A549 (cell line): ENCODE data around the gene HIGD1B. TPM values are rescaled to one million over a fixed set of nuclear protein-coding genes. Genes with fewer than 3 reads are reported as not detected.

Experiments
- ATAC-seq, 2 experiments: fragments of 200-7000 bp in 1 of 2; fragments of >200 bp in 1 of 2; cut with Nextera tagmentation in 1 of 2; cut with Tn5 transposase in 1 of 2; 3 replicates each; pipeline versions ENCODE4 v1.8.0 to v1.9.1; 2018 to 2020; ENCODE audit warnings: mild to moderate bottlenecking in 1 of 2, moderate library complexity in 1 of 2
- CTCF ChIA-PET: fragments of 300-600 bp; sonication (Branson Sonifier 250); formaldehyde crosslinking; extraction: SDS; loops from one replicate; lab custom pipeline; 2021; ENCODE audit warnings: antibody characterized with exemption, inconsistent platforms; lab: Yijun Ruan, JAX
- POLR2A ChIA-PET: fragments of 350-600 bp; formaldehyde crosslinking; extraction: SDS; loops from one replicate; lab custom pipeline; 2021; ENCODE audit warnings: antibody characterized with exemption, inconsistent platforms; lab: Yijun Ruan, JAX
- DNase-seq, 2 experiments: peaks; one replicate each; pipeline versions ENCODE4 v3.0.0 to v3.0.0-alpha.2; 2011 to 2016; ENCODE audit warnings: low read depth in 1 of 2, low spot score in 1 of 2
- FAIRE-seq: peaks from 2 replicates; lab custom pipeline; 2011; peaks lifted over from hg19 to GRCh38; lab: Jason Lieb, UNC
- H3K27ac ChIP-seq, 2 experiments: fragments of >200 bp; sonication (Bioruptor Twin); formaldehyde crosslinking; 3 replicates each; pipeline ENCODE4 v1.5.1; 2016 to 2017
- H3K4me1 ChIP-seq: fragments of >200 bp; sonication (Bioruptor Twin); formaldehyde crosslinking; 3 replicates; pipeline ENCODE4 v1.6.1; 2016
- H3K4me2 ChIP-seq: fragments of >200 bp; sonication (Bioruptor Twin); formaldehyde crosslinking; 3 replicates; pipeline ENCODE4 v1.6.1; 2016
- H3K4me3 ChIP-seq: fragments of >200 bp; sonication (Bioruptor Twin); formaldehyde crosslinking; 3 replicates; pipeline ENCODE4 v1.5.1; 2016
- H3K9me3 ChIP-seq: fragments of >200 bp; sonication (Bioruptor Twin); formaldehyde crosslinking; 3 replicates; pipeline ENCODE4 v1.6.1; 2016
- BHLHE40 ChIP-seq: IDR thresholded peaks from 2 replicates; pipeline ENCODE4 v1.6.1; 2012; ENCODE audit warnings: low read depth, low read length, inconsistent platforms
- CBX2 ChIP-seq: fragments of 200-600 bp; sonication (generic); IDR thresholded peaks from 2 replicates; pipeline ENCODE4 v1.6.1; 2016; ENCODE audit warnings: low read depth, mild to moderate bottlenecking, borderline replicate concordance
- CBX8 ChIP-seq: fragments of 200-600 bp; sonication (generic); IDR thresholded peaks from 2 replicates; pipeline ENCODE4 v1.6.1; 2016
- EP300 ChIP-seq, 2 experiments: fragments of >200 bp; sonication (Bioruptor Twin); formaldehyde crosslinking; IDR thresholded peaks; 2 replicates in 1 of 2; 3 replicates in 1 of 2; pipeline ENCODE4 v1.6.1; 2016 to 2017
- FOSB ChIP-seq: fragments of 250-450 bp; sonication (Bioruptor Pico); IDR thresholded peaks from 2 replicates; pipeline ENCODE4 v1.5.0; 2020; ENCODE audit warnings: mild to moderate bottlenecking, moderate library complexity
- FOSL2 ChIP-seq, 2 experiments: fragments of 450-650 bp in 1 of 2; fragments of >200 bp in 1 of 2; sonication (Bioruptor Twin) in 1 of 2; formaldehyde crosslinking; IDR thresholded peaks; 2 replicates each; pipeline versions ENCODE4 v1.5.0 to v1.6.1; 2016 to 2020; ENCODE audit warnings: mild to moderate bottlenecking in 1 of 2, moderate library complexity in 1 of 2
- HDAC2 ChIP-seq: fragments of 200-600 bp; sonication (generic); IDR thresholded peaks from 2 replicates; pipeline ENCODE4 v1.6.1; 2016
- HEYL ChIP-seq: fragments of 250-450 bp; sonication (Bioruptor Pico); IDR thresholded peaks from 2 replicates; pipeline ENCODE4 v1.8.0; 2021; ENCODE audit warnings: mild to moderate bottlenecking, moderate library complexity
- HOXA7 ChIP-seq: fragments of 250-450 bp; sonication (Bioruptor Pico); IDR thresholded peaks from 2 replicates; pipeline ENCODE4 v1.5.0; 2020; ENCODE audit warnings: mild to moderate bottlenecking, moderate library complexity
- HOXB13 ChIP-seq: fragments of 250-450 bp; sonication (Bioruptor Pico); IDR thresholded peaks from 2 replicates; pipeline ENCODE4 v1.5.0; 2020; ENCODE audit warnings: low read depth, mild to moderate bottlenecking, moderate library complexity
- HOXB5 ChIP-seq: fragments of 250-450 bp; sonication (Bioruptor Pico); IDR thresholded peaks from 2 replicates; pipeline ENCODE4 v1.5.0; 2020; ENCODE audit warnings: mild to moderate bottlenecking, moderate library complexity
- JUN ChIP-seq, 2 experiments: fragments of >200 bp; sonication (Bioruptor Twin); formaldehyde crosslinking; IDR thresholded peaks; 2 replicates in 1 of 2; 3 replicates in 1 of 2; pipeline ENCODE4 v1.6.1; 2016 to 2017
- KDM1A ChIP-seq: fragments of 200-600 bp; sonication (generic); IDR thresholded peaks from 2 replicates; pipeline ENCODE4 v1.6.1; 2016; ENCODE audit warnings: low read depth, mild to moderate bottlenecking
- MAFK ChIP-seq: fragments of 450-650 bp; IDR thresholded peaks from 2 replicates; pipeline ENCODE4 v1.6.1; 2014; ENCODE audit not compliant: partially characterized antibody
- MYC ChIP-seq: IDR thresholded peaks from 2 replicates; pipeline ENCODE4 v1.6.1; 2012; ENCODE audit warnings: mild to moderate bottlenecking, inconsistent platforms, low read length, improper control_type of control experiment, borderline replicate concordance
- NFE2L2 ChIP-seq: fragments of 150-350 bp; conservative IDR thresholded peaks from 2 replicates; pipeline ENCODE4 v1.6.1; 2014; ENCODE audit warnings: low read length
- NPAS2 ChIP-seq: fragments of 250-450 bp; sonication (Bioruptor Pico); IDR thresholded peaks from 2 replicates; pipeline ENCODE4 v1.8.0; 2022; ENCODE audit warnings: mild to moderate bottlenecking, moderate library complexity, borderline replicate concordance
- NR3C1 ChIP-seq: fragments of >200 bp; sonication (Bioruptor Twin); formaldehyde crosslinking; IDR thresholded peaks from 3 replicates; pipeline ENCODE4 v1.6.1; 2017
- PHF8 ChIP-seq: fragments of 200-600 bp; sonication (generic); IDR thresholded peaks from 2 replicates; pipeline ENCODE4 v1.6.1; 2016; ENCODE audit warnings: low read depth, mild to moderate bottlenecking, antibody characterized with exemption, moderate library complexity, borderline replicate concordance
- POLR2A ChIP-seq: IDR thresholded peaks from 2 replicates; pipeline ENCODE4 v1.6.1; 2012; ENCODE audit warnings: mild to moderate bottlenecking, low read length
- POLR2AphosphoS2 ChIP-seq: conservative IDR thresholded peaks from 2 replicates; pipeline ENCODE4 v1.6.1; 2012; ENCODE audit warnings: low read length, improper control_type of control experiment, inconsistent platforms
- RARB ChIP-seq: fragments of 250-450 bp; sonication (Bioruptor Pico); IDR thresholded peaks from 2 replicates; pipeline ENCODE4 v1.8.0; 2021; ENCODE audit warnings: mild to moderate bottlenecking, moderate library complexity
- RFX5 ChIP-seq: fragments of 450-650 bp; IDR thresholded peaks from 2 replicates; pipeline ENCODE4 v1.7.1; 2014; ENCODE audit warnings: antibody characterized with exemption, mild to moderate bottlenecking, moderate library complexity
- TFCP2L1 ChIP-seq: fragments of 250-450 bp; sonication (Bioruptor Pico); IDR thresholded peaks from 2 replicates; pipeline ENCODE4 v1.5.0; 2021; ENCODE audit warnings: mild to moderate bottlenecking
- ZSCAN20 ChIP-seq: fragments of 250-450 bp; sonication (Bioruptor Pico); IDR thresholded peaks from 2 replicates; pipeline ENCODE4 v1.8.0; 2022; ENCODE audit warnings: mild to moderate bottlenecking, moderate library complexity
- WGBS: methylation state at CpG from one replicate; pipeline ENCODE4 v1.1.6; 2017; ENCODE audit errors: missing lambda C conversion rate; 5-methylcytosine and 5-hydroxymethylcytosine counted together
- polyA plus RNA-seq, 4 experiments: library from polyadenylated mRNA; depleted of rRNA in 3 of 4; stranded (reverse); fragments of >200 nt; fragmentation: RNase III in 1 of 4; extraction: RNeasy Plus Mini Kit Qiagen cat#74134 plus additional on column Dnase treatment in 1 of 4; gene quantifications; 2 replicates in 3 of 4; 3 replicates in 1 of 4; pipeline ENCODE4 v1.2.3, GENCODE V29; 2011 to 2017
- TF ChIP-seq, protein P1 (sequence below): IDR thresholded peaks from 2 replicates; pipeline ENCODE4 v1.6.1; 2012
- TF ChIP-seq, protein P2 (sequence below): fragments of 450-650 bp; IDR thresholded peaks from 2 replicates; pipeline ENCODE4 v1.6.1; 2014; ENCODE audit warnings: antibody characterized with exemption
- TF ChIP-seq, protein P3 (sequence below): fragments of >200 bp; sonication (Bioruptor Twin); formaldehyde crosslinking; IDR thresholded peaks from 2 replicates; pipeline ENCODE4 v1.6.1; 2016
- TF ChIP-seq, protein P4 (sequence below): fragments of >200 bp; sonication (Bioruptor Twin); formaldehyde crosslinking; IDR thresholded peaks from 3 replicates; pipeline ENCODE4 v1.5.1; 2016
- TF ChIP-seq, protein P5 (sequence below): fragments of 150-350 bp; IDR thresholded peaks from 2 replicates; pipeline ENCODE4 v1.6.1; 2014; ENCODE audit warnings: low read depth, mild to moderate bottlenecking, low read length
- TF ChIP-seq, protein P6 (sequence below): fragments of 250-450 bp; sonication (Bioruptor Pico); IDR thresholded peaks from 2 replicates; pipeline ENCODE4 v1.5.0; 2020; ENCODE audit warnings: low read depth, mild to moderate bottlenecking, moderate library complexity

HIGD1B gene
- polyA plus RNA-seq, 2 of the 4 experiments (the other 2 are of a cell fraction), result not detected

DNA sequence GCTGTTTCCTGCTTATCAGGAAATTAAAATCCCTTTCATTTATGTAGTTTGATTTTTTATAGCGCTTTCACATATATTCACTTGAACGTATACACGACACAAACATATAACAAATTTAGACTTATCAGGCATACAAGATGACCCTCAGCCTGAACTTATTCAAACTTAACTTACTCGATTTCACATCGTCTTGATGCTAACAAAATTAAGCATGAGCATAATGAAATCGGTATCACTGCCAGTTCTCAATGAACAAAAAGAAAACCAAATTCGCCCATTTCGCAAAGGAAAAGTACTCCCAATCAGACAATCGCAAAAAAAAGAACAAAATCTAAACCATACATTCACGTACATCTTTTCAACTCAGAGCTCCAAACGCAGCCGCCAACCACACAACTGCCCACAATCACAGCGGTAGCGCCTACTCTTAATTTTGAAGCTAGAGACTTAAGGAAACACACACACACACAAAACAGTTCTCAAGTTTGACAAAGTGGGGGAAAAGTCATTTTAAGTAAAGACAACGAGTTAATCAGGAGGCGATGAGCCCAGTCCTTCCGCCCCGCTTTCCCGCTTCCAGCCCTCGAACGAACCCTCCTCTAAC is 18.7 kb upstream of the HIGD1B start:
- peak in 1 of 2 experiments; percentile 38 for DNase-seq
- CTCF ChIA-PET, result interaction anchor here (0.6 to 1.8 kb wide), 9 partner anchors 16 to 54 kb away, joined by 3 to 10 read pairs (median 4); no protein-coding TSS in a partner anchor
- Histone ChIP-seq H3K4me3 (peak overlapping the region; percentile 87), H3K27ac (peak overlapping the region; percentile 77 to 95), H3K9me3 (no peaks in the 10 kb centered on the region), H3K4me1 (peaks cover 18% of the 10 kb centered on the region), H3K4me2 (peak overlapping the region; percentile 94)
- POLR2A ChIA-PET, result interaction anchor here (0.6 to 1.4 kb wide), 2 partner anchors 8 to 50 kb away, joined by 3 to 4 read pairs; no protein-coding TSS in a partner anchor
- 3% methylated on average over 21 of the region's 21 CpGs for WGBS
- ATAC-seq, result peak; percentile 10 to 21; a peak in 4 of 6 replicates
- FAIRE-seq, result peak; percentile 80
- TF ChIP-seq POLR2A (no peak), RFX5 (no peak), HDAC2 (no peak), PHF8 (no peak), ZSCAN20 (CRISPR knock-in tag) (no peak), BHLHE40 (no peak)
- TF ChIP-seq, protein P1, sequence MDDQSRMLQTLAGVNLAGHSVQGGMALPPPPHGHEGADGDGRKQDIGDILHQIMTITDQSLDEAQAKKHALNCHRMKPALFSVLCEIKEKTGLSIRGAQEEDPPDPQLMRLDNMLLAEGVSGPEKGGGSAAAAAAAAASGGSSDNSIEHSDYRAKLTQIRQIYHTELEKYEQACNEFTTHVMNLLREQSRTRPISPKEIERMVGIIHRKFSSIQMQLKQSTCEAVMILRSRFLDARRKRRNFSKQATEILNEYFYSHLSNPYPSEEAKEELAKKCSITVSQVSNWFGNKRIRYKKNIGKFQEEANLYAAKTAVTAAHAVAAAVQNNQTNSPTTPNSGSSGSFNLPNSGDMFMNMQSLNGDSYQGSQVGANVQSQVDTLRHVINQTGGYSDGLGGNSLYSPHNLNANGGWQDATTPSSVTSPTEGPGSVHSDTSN, result no peak
- TF ChIP-seq, protein P2, sequence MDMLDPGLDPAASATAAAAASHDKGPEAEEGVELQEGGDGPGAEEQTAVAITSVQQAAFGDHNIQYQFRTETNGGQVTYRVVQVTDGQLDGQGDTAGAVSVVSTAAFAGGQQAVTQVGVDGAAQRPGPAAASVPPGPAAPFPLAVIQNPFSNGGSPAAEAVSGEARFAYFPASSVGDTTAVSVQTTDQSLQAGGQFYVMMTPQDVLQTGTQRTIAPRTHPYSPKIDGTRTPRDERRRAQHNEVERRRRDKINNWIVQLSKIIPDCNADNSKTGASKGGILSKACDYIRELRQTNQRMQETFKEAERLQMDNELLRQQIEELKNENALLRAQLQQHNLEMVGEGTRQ, result no peak

DNA sequence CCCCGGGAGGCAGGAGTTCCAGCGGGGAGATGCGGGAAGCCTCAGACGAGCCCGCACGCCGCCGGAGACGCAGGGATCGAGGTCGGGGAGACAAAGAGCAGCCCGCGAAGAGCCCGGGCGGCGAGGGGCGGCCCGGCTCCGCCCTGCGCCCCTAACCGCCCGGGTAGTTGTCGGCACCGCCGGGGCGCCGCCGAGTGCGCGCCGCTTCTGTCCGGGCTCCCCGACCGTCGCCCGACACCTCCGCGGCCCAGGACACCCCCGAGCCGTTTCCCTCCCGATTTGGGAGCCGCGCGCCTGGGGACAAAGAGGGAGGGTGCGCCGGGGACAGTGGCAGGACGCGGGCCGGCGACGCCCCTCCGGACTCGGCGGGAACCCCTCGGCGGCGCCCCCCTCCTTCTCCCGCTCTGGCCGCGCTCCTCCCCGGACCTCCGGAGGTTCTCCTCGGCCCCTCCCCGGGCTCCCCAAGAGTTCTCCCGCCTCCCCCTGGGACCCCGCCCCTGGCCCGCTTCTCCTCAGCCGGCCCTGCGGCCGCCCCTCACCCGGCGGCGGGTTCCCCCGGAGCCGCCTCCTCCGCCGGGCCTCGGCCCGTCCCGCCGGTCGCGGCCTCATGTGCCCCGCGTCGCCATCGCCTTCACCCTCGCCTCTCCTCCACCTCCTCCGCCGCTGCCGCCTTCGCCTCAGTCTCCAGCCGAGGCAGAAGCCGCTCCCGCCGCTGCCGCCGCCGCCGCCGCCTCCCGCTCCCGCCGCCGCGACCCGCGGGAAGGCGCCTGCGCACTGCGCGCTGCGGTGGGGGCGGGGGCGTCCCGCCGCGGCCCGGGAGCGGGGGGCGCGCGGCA is 17.9 kb upstream of the HIGD1B start, which contains the start of gene GJC1:
Gene GJC1 (minus strand): TSS at position 765 of the 836 bp plus-strand sequence. CDS start 24,470 bp downstream, outside the sequence.
- H3K4me2 ChIP-seq, result peak within 1 kb of the TSS; percentile 94
- FAIRE-seq (no peak), DNase-seq (peak; percentile 48 to 49), ATAC-seq (peak; percentile 73 to 76)
- CTCF ChIA-PET, result interaction anchor here (0.8 to 10.1 kb wide), 12 partner anchors 12 to 306 kb away, joined by 3 to 122 read pairs (median 4); partner anchors contain the start of gene ACBD4
- H3K4me3 ChIP-seq, result peak within 1 kb of the TSS; percentile 87
- WGBS, result under 1% methylated on average over 60 of the region's 123 CpGs
- peaks cover 18% of the 10 kb centered on the region for H3K4me1 ChIP-seq
- POLR2A ChIA-PET, result no interaction called here
- peak within 1 kb of the TSS; percentile 77 to 95 for H3K27ac ChIP-seq
- no peaks in the 10 kb centered on the region for H3K9me3 ChIP-seq
- TF ChIP-seq MAFK (no peak), HEYL (no peak), NPAS2 (no peak), CBX8 (no peak), HOXB13 (no peak), RFX5 (no peak), MYC (no peak), KDM1A (no peak), RARB (CRISPR knock-in tag) (no peak), HOXA7 (no peak), CBX2 (no peak), HOXB5 (no peak), FOSB (CRISPR knock-in tag) (no peak), PHF8 (no peak), TFCP2L1 (CRISPR knock-in tag) (peak; percentile 67; the same call in 1 of the 2 replicates), NR3C1 (no peak), HDAC2 (peak; percentile 31; the same call in 1 of the 2 replicates), NFE2L2 (no peak), EP300 (IDR thresholded peaks at IDR 0.05) (no peak), POLR2AphosphoS2 (no peak), FOSL2 (IDR thresholded peaks at IDR 0.05) (no peak), FOSL2 (CRISPR knock-in tag; IDR thresholded peaks at IDR 0.05) (no peak), JUN (IDR thresholded peaks at IDR 0.05) (peak in 1 of 2 experiments; percentile 84; a peak in 2 of 5 replicates)
- TF ChIP-seq, protein P3, sequence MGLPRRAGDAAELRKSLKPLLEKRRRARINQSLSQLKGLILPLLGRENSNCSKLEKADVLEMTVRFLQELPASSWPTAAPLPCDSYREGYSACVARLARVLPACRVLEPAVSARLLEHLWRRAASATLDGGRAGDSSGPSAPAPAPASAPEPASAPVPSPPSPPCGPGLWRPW, result no peak
- TF ChIP-seq, protein P4, sequence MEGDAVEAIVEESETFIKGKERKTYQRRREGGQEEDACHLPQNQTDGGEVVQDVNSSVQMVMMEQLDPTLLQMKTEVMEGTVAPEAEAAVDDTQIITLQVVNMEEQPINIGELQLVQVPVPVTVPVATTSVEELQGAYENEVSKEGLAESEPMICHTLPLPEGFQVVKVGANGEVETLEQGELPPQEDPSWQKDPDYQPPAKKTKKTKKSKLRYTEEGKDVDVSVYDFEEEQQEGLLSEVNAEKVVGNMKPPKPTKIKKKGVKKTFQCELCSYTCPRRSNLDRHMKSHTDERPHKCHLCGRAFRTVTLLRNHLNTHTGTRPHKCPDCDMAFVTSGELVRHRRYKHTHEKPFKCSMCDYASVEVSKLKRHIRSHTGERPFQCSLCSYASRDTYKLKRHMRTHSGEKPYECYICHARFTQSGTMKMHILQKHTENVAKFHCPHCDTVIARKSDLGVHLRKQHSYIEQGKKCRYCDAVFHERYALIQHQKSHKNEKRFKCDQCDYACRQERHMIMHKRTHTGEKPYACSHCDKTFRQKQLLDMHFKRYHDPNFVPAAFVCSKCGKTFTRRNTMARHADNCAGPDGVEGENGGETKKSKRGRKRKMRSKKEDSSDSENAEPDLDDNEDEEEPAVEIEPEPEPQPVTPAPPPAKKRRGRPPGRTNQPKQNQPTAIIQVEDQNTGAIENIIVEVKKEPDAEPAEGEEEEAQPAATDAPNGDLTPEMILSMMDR, result no peak
- TF ChIP-seq, protein P5, sequence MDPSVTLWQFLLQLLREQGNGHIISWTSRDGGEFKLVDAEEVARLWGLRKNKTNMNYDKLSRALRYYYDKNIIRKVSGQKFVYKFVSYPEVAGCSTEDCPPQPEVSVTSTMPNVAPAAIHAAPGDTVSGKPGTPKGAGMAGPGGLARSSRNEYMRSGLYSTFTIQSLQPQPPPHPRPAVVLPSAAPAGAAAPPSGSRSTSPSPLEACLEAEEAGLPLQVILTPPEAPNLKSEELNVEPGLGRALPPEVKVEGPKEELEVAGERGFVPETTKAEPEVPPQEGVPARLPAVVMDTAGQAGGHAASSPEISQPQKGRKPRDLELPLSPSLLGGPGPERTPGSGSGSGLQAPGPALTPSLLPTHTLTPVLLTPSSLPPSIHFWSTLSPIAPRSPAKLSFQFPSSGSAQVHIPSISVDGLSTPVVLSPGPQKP, result no peak
- TF ChIP-seq, protein P6, sequence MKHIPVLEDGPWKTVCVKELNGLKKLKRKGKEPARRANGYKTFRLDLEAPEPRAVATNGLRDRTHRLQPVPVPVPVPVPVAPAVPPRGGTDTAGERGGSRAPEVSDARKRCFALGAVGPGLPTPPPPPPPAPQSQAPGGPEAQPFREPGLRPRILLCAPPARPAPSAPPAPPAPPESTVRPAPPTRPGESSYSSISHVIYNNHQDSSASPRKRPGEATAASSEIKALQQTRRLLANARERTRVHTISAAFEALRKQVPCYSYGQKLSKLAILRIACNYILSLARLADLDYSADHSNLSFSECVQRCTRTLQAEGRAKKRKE (CRISPR knock-in tag), result no peak
